ENCODE results near the gene GPR17.

GPR17 gene

GRCh38 chr2:127653421-127654083 is 7.6 kb downstream of the GPR17 start:
- TF ChIP-seq CTCF (conservative IDR thresholded peaks at IDR 0.05; ENCODE audit: low read depth, low read length) = no peak
- H3K4me3 ChIP-seq (ENCODE audit: low read length) = no peak overlapping the region
- DNase-seq (ENCODE audit: low read depth) = no peak

GRCh38 chr2:127654084-127654837 is 8.3 kb downstream of the GPR17 start:
- no peak overlapping the region for H3K4me3 ChIP-seq (ENCODE audit: low read length)
- DNase-seq (ENCODE audit: low read depth) = no peak
- TF ChIP-seq CTCF (conservative IDR thresholded peaks at IDR 0.05; ENCODE audit: low read depth, low read length) = no peak

GRCh38 chr2:127654838-127655175 is 8.9 kb downstream of the GPR17 start:
- H3K4me3 ChIP-seq (ENCODE audit: low read length) = no peak overlapping the region
- no peak for DNase-seq (ENCODE audit: low read depth)
- TF ChIP-seq CTCF (conservative IDR thresholded peaks at IDR 0.05; ENCODE audit: low read depth, low read length) = no peak

- no peak for DNase-seq (ENCODE audit: low read depth)
- TF ChIP-seq CTCF (conservative IDR thresholded peaks at IDR 0.05; ENCODE audit: low read depth, low read length) = no peak
- H3K4me3 ChIP-seq (ENCODE audit: low read length) = no peak overlapping the region
Measured at GRCh38 chr2:127655209-127656073, 9.5 kb downstream of the GPR17 start.

GRCh38 chr2:127656569-127657231 is 10.7 kb downstream of the GPR17 start:
- DNase-seq (ENCODE audit: low read depth) = no peak
- no peak overlapping the region for H3K4me3 ChIP-seq (ENCODE audit: low read length)
- TF ChIP-seq CTCF (conservative IDR thresholded peaks at IDR 0.05; ENCODE audit: low read depth, low read length) = no peak

GRCh38 chr2:127657232-127657595 is 11.3 kb downstream of the GPR17 start:
- no peak for TF ChIP-seq CTCF (conservative IDR thresholded peaks at IDR 0.05; ENCODE audit: low read depth, low read length)
- DNase-seq (ENCODE audit: low read depth) = no peak
- no peak overlapping the region for H3K4me3 ChIP-seq (ENCODE audit: low read length)
